Endothelial cell of hepatic sinusoid (primary cell): ENCODE results near the gene PPEF2.

Source experiments
- in situ Hi-C: cut with HindIII; loops from 2 replicates; pipeline ENCODE4 v1.10.0; 2017; ENCODE audit warnings: low sequenced_read_pairs

Gene PPEF2

GRCh38 chr4:75834095-75834771 lies 68.0 kb downstream of the PPEF2 start:
- in situ Hi-C loops = no loop called here

GRCh38 chr4:75831856-75832405 lies 70.3 kb downstream of the PPEF2 start:
- in situ Hi-C loops = no loop called here

- in situ Hi-C loops = no loop called here
Observed at GRCh38 chr4:75830906-75831305, 71.3 kb downstream of the PPEF2 start.

- in situ Hi-C loops = no loop called here
Observed at GRCh38 chr4:75823812-75824211, 78.4 kb downstream of the PPEF2 start.

GRCh38 chr4:75822416-75822815 lies 79.8 kb downstream of the PPEF2 start:
- in situ Hi-C loops = no loop called here

GRCh38 chr4:75821966-75822365 lies 80.3 kb downstream of the PPEF2 start:
- in situ Hi-C loops = no loop called here

- in situ Hi-C loops = no loop called here
Observed at GRCh38 chr4:75821216-75821615, 81.0 kb downstream of the PPEF2 start.

GRCh38 chr4:75820676-75821075 lies 81.6 kb downstream of the PPEF2 start:
- in situ Hi-C loops = no loop called here

GRCh38 chr4:75820197-75820596 lies 82.1 kb downstream of the PPEF2 start:
- in situ Hi-C loops = no loop called here

GRCh38 chr4:75819121-75819520 lies 83.1 kb downstream of the PPEF2 start:
- in situ Hi-C loops = no loop called here

GRCh38 chr4:75817901-75818300 lies 84.4 kb downstream of the PPEF2 start:
- in situ Hi-C loops = no loop called here
